Stimulated activated CD8-positive, alpha-beta memory T cell treated with anti-CD3 and anti-CD28 coated beads, Interleukin-4, amount 100 ng/mL, for 24 hours (primary cell): ENCODE data around the gene SCN1A.
"Not testable (repeated sequence)": the region's sequence is repeated elsewhere in the genome, so short reads cannot be mapped to it uniquely, and the experiment has no call there.

ENCODE experiments used
- DNase-seq: peaks from one replicate; pipeline ENCODE4 v3.0.0-alpha.2; 2020; ENCODE audit warnings: low read depth

The SCN1A gene

DNA sequence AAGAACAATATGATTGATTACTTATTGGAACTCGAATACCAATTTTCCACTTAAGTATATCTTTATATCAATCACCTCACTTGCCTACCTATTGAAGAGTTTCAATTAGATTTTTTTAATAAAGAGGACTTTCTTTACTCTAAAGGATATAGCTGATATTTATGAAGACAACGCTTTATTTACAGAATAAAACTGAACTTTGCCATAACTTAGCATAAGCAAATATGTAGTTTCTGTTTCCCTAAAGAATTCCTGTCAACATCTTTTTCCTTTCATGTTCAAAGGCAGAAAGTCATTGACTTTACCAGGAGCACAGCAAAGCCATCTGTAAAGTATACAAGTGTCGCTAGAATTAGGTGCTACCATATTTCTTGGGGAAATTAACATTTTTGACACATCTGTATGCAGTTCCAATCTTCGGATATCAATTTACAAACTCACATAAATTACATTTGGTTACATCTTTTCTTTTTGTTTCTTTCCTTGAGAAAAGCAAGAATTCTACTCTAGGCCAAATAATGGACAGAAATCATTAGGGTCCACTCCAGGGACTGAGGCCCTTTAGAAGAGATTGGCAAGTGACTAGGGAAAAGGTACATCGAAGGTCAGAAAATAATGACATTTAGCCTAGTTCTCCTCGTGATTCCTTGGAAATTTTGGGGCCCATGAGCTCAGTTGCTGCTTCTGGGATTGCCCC lies 7.5 kb upstream of the SCN1A start:
- DNase-seq, result no peak

DNA sequence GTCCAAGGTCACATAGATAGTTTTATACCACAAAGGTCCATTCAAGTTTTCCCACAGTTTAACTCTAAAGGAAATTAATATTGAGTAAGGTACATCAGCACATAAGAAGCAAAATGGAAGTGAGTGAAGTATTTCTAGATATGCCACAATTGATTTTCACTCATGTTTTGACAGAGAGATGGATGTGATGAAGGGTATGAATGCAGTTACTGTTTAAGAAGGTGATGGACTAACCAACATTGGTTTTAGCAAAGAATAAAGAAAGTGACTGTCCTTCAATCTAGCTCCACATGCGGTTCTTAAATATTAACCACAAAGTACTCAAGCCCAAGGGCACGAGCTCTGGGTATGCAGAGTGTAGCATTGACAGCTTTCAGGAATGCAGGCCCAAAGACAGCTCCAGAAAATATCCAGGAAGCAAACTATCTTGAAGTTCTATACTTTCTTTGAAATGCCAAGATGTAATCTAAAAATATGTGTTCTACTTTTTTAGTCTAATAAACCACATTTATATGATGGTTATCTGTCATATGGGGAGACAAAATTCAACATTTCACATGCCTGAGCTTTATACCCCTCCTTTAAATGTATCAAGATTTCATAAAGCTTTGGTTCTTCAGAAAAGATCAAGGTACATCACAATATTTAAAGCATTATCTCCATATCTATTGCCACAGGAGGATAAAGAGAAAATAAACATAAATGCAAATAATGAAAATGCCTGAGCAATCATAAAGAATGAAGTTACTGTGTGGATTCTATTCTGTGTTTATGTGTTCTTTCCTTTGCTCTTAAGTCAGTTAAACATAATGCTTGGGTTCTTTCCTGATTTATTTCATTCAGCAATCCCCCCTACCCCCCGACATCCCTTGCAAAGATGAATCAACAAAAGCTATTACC lies 6.7 kb upstream of the SCN1A start:
- DNase-seq, result no peak

DNA sequence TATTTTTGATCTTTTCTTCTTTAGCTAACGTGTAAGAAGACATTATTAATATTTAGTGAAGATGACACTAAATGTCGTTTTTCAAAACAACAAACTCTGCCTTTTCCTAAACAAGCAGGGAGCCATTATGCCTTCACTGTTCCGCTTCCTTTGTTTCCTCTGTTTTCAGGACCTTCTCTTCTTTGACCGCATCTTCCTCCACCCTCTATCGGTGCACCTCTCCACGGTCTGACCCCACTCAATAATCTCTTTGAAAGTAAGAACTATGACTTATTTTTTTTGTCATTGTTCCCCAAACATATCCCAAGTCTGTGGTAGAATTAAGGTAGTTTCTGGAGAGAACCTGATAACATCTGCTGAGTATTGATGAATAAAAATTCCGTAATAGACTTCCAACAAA lies 5.8 kb upstream of the SCN1A start:
- no peak for DNase-seq

DNA sequence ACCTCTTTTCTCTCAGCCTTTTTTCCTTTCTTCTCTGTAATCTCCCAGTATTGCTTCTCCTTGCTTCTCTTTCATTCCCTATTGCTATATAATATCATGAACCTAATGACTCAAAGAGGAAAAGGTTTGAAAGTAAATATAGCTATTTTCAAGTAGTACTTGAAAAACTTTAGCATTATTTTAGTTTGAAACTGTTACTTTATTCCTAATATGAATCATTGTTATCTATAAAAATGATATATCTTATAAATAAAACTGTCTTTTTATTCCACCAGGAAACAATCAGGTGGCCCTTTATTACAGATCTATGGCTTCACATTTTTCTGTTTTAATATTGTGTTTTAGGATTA lies 311 bp upstream of the SCN1A start:
- no peak for DNase-seq

DNA sequence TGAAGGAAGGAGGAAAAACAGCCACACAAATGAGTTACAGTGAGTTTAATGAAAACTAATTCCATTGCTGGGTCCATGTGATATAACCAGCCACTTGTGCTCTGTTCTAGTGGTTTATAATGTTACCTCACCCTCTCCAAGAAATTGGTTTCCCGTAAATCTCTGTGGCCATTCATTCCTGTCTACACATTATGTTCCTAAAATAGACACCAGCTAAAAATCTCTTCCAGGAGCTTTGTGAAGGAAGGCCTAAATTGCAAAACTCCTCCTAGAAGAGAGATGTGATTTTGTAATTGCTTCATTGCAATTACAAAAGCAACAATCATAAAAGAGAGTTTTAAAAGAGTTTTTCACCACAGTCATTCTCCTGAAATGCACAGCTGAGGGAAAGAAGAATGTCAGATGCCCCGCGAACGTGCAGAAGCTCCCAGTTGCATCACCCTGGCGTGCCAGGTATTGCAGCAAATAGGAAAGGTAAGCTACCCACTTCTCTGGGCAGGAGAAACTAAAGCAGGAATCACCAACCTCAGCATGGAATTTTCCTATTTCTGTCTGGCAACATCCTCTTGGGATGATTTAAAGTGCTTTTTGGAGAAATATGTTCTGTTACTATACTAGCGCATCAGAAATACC lies 1.7 kb downstream of the SCN1A start:
- no peak for DNase-seq

DNA sequence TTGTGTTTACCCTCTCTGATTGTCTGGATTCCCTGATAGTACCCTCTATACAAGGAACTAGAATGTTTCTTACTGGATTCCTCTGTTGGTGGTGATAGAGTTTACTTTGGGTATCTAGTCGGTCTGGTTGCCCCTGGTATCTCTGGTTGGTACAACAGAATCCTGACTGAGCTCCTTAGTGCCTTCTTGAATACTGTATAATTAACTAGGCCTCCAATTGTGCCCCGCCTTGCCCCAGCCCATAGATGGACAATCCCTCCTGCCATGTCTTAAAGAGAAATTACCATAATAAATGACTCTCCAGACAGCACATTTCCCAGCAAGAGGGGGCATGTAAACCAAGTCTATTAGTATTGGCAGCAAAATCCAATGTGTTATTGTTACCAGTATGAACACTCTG lies 2.3 kb downstream of the SCN1A start:
- no peak for DNase-seq

DNA sequence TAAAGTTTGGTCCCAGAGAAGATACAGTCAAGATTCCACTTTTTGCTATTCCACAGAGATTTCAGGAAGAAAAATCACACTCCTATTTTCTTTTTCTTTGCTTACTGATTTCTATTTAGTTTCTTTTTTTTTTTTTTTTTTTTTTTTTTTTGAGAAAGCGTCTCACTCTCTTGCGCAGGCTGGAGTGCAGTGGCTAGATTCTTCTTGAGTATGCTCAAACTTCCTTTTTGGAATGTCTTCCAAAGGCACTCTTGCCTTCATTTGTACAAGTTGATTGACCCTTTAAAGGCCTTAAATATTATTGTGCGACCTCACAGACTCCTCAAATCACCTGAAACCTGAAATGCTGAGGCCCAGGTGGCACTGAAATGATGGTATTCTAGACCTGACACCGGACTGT lies 9.6 kb downstream of the SCN1A start:
- no peak for DNase-seq

DNA sequence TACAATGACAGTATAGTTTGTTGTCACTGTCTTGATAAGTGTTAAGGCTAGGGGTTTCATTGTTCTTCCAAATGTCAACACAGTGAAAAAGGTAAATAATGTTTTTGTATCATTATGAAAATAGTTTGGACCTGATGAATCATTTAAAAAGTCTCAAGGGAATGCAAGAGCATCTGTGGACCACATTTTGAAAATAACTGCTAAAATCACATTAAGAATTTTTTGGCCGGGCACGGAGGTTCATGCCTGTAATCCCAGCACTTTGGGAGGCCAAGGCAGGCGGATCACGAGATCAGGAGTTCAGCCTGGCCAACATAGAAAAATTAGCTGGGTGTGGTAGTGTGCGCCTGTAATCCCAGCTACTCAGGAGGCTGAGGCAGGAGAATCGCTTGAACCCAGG lies 10.3 kb downstream of the SCN1A start:
- DNase-seq, result no peak

DNA sequence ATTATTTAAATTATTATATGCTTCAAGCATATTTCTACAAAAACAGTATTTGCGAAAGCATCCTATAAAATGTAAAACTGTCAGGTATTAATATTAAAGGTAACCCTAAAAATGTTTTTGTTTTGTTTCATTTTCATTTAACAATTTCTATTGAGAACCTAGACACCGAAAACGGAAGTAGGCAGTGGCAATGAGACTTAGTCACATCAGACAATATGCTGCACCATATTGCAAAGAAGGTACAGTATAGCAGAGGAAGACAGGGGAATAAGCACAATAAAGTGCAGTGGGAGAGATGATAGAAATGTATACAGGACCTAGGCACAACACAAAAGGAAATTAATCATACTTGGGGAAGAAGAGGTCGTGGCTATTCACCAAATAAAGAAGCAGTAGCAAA lies 12.2 kb downstream of the SCN1A start:
- DNase-seq, result no peak

DNA sequence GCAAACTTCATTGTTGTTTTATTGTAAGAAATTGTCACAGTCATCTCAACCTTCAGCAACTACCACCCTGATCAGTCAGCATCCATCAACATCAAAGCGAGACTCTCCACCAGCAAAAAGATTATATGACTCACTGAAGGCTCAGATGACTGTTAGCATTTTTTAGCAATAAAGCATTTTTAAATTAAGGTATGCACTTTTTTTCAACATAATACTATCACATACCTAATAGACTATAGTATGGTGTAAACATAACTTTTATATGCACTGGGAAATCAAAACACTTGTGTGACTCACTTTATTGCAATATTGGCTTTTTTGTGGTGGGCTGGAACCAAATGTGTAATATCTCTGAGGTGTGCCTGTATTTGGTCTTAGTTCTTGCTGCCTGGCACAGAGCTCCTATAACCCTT lies 15.6 kb downstream of the SCN1A start:
- no peak for DNase-seq

DNA sequence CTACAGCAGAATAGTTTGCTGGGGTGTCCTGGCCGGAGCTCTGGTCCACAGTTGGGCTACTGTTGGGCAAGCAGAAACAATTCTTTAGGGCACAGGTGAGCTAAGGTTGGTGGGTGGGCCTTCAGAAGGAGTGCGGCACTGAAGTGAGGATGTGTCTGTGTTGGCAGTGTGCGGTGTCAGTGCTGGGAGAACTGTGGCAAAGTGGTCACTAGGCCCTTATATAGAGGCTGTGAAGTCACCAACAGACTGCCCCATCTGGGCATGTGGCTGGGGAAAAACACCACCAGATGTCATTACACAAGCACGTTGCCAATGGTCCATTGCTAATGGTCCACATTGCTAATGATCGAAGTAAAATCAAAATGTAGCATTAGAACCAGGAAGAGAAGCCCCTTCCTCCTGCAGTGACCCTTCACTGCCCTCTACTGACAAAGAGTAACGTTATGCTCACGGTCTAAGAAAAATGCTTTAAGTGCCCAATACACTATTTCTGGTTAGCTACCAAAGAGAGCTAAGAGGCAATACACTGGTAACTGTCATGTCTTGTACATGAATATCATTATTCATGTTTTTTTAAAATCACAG lies 21.3 kb downstream of the SCN1A start:
- no peak for DNase-seq

DNA sequence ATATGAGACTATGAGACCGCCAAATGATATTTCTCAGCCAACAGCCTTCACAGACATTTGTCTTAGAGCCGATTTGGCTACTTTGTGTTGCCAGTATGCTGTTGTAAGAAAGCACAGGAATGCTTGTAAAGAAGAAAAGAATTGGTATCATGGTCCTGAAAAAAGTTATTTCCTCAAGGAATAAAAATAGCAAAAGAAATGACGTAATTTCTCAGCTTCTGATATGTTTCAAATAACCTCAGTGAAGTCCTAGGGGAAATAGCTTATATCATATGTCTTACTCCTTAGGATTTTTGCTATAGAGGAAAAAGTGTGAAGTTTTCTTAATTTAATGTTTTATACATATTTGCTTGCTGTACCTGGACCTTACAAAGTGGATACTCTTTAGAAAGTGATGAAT lies 23.0 kb downstream of the SCN1A start:
- DNase-seq, result no peak

DNA sequence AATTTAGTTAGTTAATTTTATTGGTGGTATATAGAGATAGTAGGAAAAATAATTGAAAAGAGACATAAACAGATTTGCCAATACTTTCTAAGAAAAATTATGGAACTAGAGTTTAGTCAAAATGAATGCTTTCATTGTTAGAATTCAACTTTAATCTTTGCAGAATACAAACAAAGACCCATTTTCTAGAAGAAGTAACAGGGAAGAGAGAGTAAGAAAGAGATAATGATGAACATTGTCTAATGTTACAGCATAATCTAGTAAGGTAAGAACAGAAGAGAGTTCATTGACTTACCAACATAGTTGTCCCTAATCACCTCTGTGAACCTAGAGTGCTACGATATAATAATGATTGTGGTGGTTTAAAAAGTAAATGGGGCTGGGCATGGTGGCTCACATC lies 23.7 kb downstream of the SCN1A start:
- DNase-seq, result no peak

DNA sequence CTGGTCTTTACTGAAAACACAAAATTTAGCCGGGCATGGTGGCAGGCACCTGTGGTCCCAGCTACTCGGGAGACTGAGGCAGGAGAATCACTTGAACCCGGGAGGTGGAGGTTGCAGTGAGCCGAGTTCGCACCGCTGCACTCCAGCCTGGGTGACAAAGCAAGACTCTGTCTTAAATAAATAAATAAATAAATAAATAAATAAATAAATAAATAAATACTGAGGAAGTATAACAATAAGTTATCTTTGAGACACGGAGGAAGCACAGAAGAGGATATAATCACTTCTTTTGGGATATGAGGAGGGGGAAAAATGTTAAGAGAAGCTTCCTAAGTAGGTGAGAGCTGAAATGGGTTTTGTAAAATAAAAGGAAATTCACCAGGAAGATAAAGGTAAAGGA lies 24.5 kb downstream of the SCN1A start:
- not testable (repeated sequence) for DNase-seq

DNA sequence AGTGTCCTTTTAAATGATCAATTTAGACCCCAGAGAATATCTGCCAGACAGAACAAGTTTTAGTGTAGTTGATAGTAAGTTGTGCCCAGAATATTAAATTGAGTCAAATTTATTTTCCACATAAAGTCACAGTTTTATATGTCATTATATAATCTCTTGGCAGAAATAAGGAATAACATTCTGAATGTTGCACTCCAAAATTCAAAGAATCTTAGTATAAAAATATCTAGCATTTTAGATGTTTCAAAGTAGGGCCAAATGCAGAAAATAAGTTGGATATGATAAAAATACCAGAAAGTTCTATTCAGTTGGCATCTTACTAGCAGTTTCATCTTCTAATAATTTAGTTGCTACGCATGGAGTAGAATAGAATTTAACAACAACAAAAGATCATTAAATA lies 33.5 kb downstream of the SCN1A start:
- DNase-seq, result no peak

DNA sequence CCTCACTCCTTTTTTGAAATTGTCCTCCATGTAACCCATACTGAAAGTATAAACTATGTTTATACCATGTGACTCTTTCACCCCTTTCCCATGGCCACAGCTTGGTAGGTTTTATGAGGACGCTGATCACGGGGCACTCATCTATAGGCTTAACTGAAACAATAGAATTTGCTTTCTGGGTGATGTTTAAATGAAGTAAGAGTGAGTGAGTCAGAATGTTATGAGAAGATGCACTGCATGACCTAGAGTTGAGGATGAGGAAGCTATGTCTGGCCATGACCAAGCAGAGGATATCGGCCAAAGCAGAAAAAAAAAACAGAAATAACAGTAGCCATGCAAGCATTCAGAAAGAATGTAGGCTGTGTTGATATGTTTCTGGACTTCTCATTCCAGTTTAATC lies 34.9 kb downstream of the SCN1A start:
- DNase-seq, result no peak

DNA sequence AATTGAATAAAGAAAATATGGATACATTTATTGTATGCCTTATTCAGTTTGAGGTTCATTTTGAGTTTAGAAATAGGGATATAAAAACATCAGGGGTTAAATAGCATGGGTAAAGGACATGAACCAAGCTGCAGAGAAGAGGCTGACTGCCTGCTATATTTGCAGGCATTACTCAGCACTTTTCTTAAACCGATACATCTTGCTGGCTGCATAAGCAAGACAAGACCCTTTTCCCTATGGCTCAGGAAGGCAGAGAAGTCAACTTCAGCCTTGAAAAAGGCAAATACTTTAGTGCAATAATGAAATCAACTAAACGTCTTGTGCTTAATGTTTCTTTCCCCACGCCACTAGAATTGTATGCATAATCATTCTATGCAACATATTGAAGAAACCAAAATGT lies 36.4 kb downstream of the SCN1A start:
- DNase-seq, result no peak

DNA sequence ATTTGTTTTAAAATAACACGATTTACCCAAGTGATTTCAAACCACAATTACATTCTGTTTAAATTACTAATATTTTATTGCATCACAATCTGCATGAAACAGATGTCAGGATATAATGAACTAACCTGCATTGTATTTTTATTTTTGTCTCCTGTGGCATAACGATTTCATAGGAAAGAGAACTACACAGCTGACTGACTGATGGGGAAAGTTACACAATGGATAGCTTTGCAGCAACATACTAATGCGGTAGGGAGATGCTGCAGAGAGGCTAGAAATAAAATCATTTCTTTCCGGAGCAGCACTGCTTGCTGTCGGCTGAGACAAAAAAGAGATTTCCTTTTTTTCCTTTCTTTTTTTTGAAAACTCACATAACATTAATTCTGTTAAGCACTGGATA lies 36.9 kb downstream of the SCN1A start:
- DNase-seq, result no peak

DNA sequence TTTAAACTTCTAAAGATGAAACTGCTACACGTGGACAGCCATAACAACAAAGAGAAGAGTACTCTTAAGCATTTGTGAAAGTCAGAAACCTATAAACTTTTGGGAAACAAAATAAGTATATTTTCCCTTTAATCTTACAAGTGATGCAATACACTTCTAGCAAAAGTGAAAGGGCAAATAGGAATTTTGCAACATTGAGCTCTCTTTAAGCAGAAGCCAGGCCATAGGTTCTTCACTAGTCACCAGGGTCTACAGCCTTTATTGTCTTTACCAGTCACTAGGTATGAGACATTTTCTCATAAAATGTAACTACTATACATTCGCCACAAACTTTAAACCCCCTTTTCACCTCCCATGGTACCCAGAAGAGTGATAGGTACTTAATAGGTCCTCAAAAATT lies 37.5 kb downstream of the SCN1A start:
- DNase-seq, result no peak

DNA sequence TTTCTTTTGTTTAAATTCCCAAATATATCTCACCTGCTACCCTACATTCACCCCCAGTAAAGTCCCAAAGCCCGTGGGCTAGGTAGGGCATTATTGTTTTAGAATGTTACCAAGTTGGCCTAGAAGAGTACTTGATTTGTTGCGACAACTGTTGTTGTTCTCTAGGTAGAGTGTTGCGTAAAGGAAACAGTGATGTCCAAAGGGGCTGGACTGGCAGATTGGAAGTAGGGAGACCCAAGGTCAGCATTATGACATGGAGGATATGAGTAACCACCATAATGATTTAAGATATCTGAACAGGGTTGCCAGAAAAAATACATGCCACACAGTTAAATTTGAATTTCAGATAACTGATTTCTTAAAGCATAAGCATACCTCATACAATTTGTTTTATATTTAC lies 39.2 kb downstream of the SCN1A start:
- no peak for DNase-seq

DNA sequence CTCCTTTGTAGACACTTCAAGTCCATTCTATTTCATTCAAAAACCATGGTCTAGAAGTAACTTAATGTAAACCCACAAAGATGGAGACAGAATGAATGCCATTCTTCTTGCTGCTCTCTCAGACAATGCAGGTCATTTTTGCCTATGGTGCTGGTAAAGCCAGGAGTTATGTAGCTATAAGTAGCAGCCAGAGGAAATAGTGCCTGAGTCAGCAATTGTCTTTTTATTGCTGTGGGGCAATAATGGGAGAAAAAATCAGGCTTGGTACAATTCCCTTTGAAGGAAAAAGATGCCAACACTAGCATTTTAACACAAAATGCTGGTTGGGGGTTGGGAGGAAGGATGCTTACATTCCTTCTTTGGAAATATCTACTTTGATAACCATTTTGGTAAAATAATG lies 43.5 kb downstream of the SCN1A start:
- DNase-seq, result no peak

DNA sequence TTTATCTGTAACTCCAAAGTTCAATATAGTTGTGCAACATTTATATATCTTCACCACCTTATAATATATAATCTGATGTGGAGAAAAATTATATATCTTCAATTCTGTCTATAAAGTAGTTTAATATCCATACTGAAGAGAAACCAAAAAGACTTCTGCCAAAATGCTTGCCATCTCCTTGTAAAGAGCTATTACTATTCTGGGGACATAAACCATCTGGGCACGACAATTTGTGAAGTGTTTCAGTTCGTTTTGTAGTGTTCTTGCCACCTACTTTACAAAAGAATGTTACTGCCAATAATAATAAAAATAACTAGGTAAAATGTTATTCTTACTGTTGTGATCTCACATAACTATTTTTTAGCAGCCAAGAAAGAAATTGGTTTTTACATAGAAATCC lies 45.1 kb downstream of the SCN1A start:
- DNase-seq, result no peak

DNA sequence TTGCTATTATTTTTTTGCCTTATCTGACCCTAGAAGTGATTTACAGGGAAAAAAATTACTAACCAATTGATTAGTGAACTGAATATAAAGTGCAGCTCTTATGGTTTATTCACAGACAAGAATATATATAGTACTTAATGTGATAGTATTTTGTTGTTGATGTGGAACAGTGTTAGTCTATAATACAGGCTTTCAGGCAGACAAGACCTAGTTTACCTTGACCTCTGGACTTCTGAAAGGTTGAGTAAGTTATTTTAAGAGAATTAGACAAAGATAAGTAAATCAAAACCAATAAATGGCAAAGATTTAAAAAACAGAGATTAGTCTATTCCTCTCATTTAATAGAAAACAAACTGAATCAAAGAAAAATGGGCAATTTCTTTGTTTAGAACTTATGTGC lies 46.0 kb downstream of the SCN1A start:
- no peak for DNase-seq
